ENCODE measurements around the gene ZNF493.

ZNF493 gene

GRCh38 chr19:21474671-21475181 lies 77.8 kb downstream of the ZNF493 start:
- no peak overlapping the region for H3K27ac ChIP-seq (ENCODE audit: low read depth, low read length)
- H3K9ac ChIP-seq (ENCODE audit: low read length), result no peak overlapping the region
- H3K9me2 ChIP-seq (replicated peaks; ENCODE audit: insufficient read depth, low read length), result no peaks in the 10 kb centered on the region
- H3K36me3 ChIP-seq (ENCODE audit: low read length), result no peaks in the 10 kb centered on the region
- no peak for TF ChIP-seq CTCF (IDR thresholded peaks at IDR 0.05; ENCODE audit: insufficient read depth, low read length, poor library complexity, severe bottlenecking)
- no peak for TF ChIP-seq EZH2phosphoT487 (conservative IDR thresholded peaks at IDR 0.05; ENCODE audit: low read length)
- H3K27me3 ChIP-seq (ENCODE audit: low read length), result no peaks in the 10 kb centered on the region
- no peaks in the 10 kb centered on the region for H3F3A ChIP-seq (ENCODE audit: insufficient read depth)
- no peak overlapping the region for H3K4me3 ChIP-seq (ENCODE audit: insufficient read depth, low read length, poor library complexity, severe bottlenecking)
- H3K79me2 ChIP-seq (ENCODE audit: insufficient read depth, low read length), result no peaks in the 10 kb centered on the region
- H4K20me1 ChIP-seq (ENCODE audit: low read depth, low read length), result no peaks in the 10 kb centered on the region
- H3K4me2 ChIP-seq (ENCODE audit: low read depth, low read length, poor library complexity, severe bottlenecking), result no peak overlapping the region
- no peaks in the 10 kb centered on the region for H3K9me3 ChIP-seq (ENCODE audit: insufficient read depth, low read length)
- no peak overlapping the region for H2AFZ ChIP-seq (ENCODE audit: low read depth, low read length, severe bottlenecking)

All from SU-DHL-6 (cell line).